AG20443 (cell line): ENCODE results near the gene IFI27L2.
"Not testable (repeated sequence)": the region's sequence is repeated elsewhere in the genome, so short reads cannot be mapped to it uniquely, and the experiment has no call there.

ENCODE experiments used
- DNase-seq: peaks from one replicate; pipeline ENCODE4 v3.0.0; 2012; ENCODE audit warnings: low spot score, mixed read lengths

IFI27L2 gene

GRCh38 chr14:94129111-94129757 is at the start of gene IFI27L2:
TSS of gene IFI27L2 (minus strand) at chr14:94129604. CDS start at chr14:94129564, 40 bp downstream.
- DNase-seq: peak; percentile 95

GRCh38 chr14:94177806-94178205 is 48.4 kb upstream of the IFI27L2 start:
- DNase-seq: no peak

GRCh38 chr14:94176808-94177207 is 47.4 kb upstream of the IFI27L2 start:
- DNase-seq: no peak

- no peak for DNase-seq
Measured at GRCh38 chr14:94175747-94176146, 46.3 kb upstream of the IFI27L2 start.

- peak; percentile 11 for DNase-seq
Measured at GRCh38 chr14:94175011-94175745, 45.8 kb upstream of the IFI27L2 start.

- DNase-seq: no peak
Measured at GRCh38 chr14:94174604-94175010, 45.2 kb upstream of the IFI27L2 start.

GRCh38 chr14:94173885-94174603 is 44.6 kb upstream of the IFI27L2 start, which contains the start of gene PPP4R4:
TSS of gene PPP4R4 (plus strand) at chr14:94174322. CDS start at chr14:94174466, 144 bp downstream.
- DNase-seq: peak; percentile 96

- DNase-seq: peak; percentile 12
Measured at GRCh38 chr14:94173471-94173884, 44.1 kb upstream of the IFI27L2 start.

- DNase-seq: no peak
Measured at GRCh38 chr14:94172545-94172944, 43.1 kb upstream of the IFI27L2 start.

GRCh38 chr14:94171208-94171607 is 41.8 kb upstream of the IFI27L2 start:
- DNase-seq: peak; percentile 50

- DNase-seq: no peak
Measured at GRCh38 chr14:94170136-94170535, 40.7 kb upstream of the IFI27L2 start.

- DNase-seq: no peak
Measured at GRCh38 chr14:94165744-94166143, 36.3 kb upstream of the IFI27L2 start.

- DNase-seq: no peak
Measured at GRCh38 chr14:94164685-94165431, 35.5 kb upstream of the IFI27L2 start.

GRCh38 chr14:94163796-94164195 is 34.4 kb upstream of the IFI27L2 start:
- DNase-seq: no peak

GRCh38 chr14:94162466-94162865 is 33.1 kb upstream of the IFI27L2 start:
- DNase-seq: no peak

- no peak for DNase-seq
Measured at GRCh38 chr14:94161981-94162380, 32.6 kb upstream of the IFI27L2 start.

GRCh38 chr14:94161058-94161457 is 31.7 kb upstream of the IFI27L2 start:
- DNase-seq: no peak

GRCh38 chr14:94158239-94158883 is 29.0 kb upstream of the IFI27L2 start:
- DNase-seq: no peak

- DNase-seq: no peak
Measured at GRCh38 chr14:94157197-94157596, 27.8 kb upstream of the IFI27L2 start.

- DNase-seq: not testable (repeated sequence)
Measured at GRCh38 chr14:94156143-94156542, 26.7 kb upstream of the IFI27L2 start.

- DNase-seq: no peak
Measured at GRCh38 chr14:94153750-94154342, 24.4 kb upstream of the IFI27L2 start.
